ENCODE results near the gene MECP2.

DNA sequence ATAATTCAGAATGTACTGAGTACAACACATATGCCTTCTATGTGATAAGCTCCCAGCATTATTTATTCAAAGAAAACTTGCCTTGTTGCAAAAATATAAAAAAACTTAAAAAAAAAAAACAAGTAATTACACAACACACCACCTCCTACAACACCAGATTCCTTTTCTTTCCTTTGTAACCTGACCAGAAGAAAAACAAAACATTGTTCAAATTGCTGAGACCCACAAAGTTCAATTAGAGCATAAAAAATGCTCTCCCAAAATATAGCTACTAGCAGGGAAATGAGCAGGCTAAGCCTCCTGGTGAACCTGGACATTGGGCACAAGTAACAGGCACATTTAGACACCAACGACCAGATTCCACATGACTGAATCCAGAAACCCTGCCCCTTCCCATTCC lies 38.3 kb downstream of the MECP2 start:
- TF ChIP-seq CTCF (IDR thresholded peaks at IDR 0.05), result no peak
- TF ChIP-seq EP300 (IDR thresholded peaks at IDR 0.05), result no peak
- no peak for TF ChIP-seq POLR2AphosphoS5 (IDR thresholded peaks at IDR 0.05)
- TF ChIP-seq POLR2A (IDR thresholded peaks at IDR 0.05; ENCODE audit: low read depth), result no peak

Data from esophagus muscularis mucosa (tissue), 4 donors.